ENCODE results near the gene BRWD1. TPM values are rescaled to one million over a fixed set of nuclear protein-coding genes. Genes with fewer than 3 reads are reported as not detected.
A peak's percentile ranks its signal among the peaks of the same experiment; 100 is the strongest.

Gene BRWD1
- total RNA-seq, 1 donor from 2014 or later, result 43.8 TPM

DNA sequence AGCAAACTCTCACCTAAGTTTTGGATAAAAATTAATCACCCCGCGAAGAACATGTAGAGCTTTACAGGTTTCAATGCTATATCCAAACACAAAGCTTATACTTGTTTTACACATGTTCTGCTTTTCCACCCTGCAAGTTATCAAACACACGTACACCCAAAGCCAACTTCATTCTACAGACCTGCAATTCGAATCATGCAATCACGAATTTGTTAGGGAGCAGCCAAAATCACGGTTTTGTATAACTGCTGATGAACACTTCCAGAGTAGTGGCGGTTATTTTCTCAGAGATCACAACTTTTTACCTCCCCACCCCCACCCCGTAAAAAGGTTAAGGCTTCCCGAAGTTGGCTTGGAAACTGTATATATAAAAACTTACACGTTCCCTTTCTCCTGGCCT is 34.1 kb upstream of the BRWD1 start:
- peak overlapping the region; percentile 93 for H3K27ac Mint-ChIP-seq (ENCODE audit: unreplicated experiment)
- H3K4me3 Mint-ChIP-seq (ENCODE audit: unreplicated experiment), result peak overlapping the region; percentile 97
- H3K4me1 Mint-ChIP-seq (ENCODE audit: unreplicated experiment), result peaks cover 24% of the 10 kb centered on the region
- peaks cover 41% of the 10 kb centered on the region for H3K36me3 Mint-ChIP-seq (ENCODE audit: low read depth, unreplicated experiment)
- DNase-seq (ENCODE audit: low spot score), result no peak
- H3K9me3 Mint-ChIP-seq (ENCODE audit: unreplicated experiment), result no peaks in the 10 kb centered on the region
- TF ChIP-seq CTCF (IDR thresholded peaks at IDR 0.05; ENCODE audit: unreplicated experiment), result no peak
- peaks cover 14% of the 10 kb centered on the region for H3K27me3 Mint-ChIP-seq (ENCODE audit: unreplicated experiment)

GRCh38 chr21:39346671-39347331 is 33.4 kb upstream of the BRWD1 start:
- no peak for TF ChIP-seq CTCF (IDR thresholded peaks at IDR 0.05; ENCODE audit: unreplicated experiment)
- H3K9me3 Mint-ChIP-seq (ENCODE audit: unreplicated experiment), result no peaks in the 10 kb centered on the region
- peaks cover 41% of the 10 kb centered on the region for H3K36me3 Mint-ChIP-seq (ENCODE audit: low read depth, unreplicated experiment)
- peaks cover 24% of the 10 kb centered on the region for H3K4me1 Mint-ChIP-seq (ENCODE audit: unreplicated experiment)
- H3K4me3 Mint-ChIP-seq (ENCODE audit: unreplicated experiment), result peak overlapping the region; percentile 97
- H3K27me3 Mint-ChIP-seq (ENCODE audit: unreplicated experiment), result peaks cover 14% of the 10 kb centered on the region
- no peak for DNase-seq (ENCODE audit: low spot score)
- peak overlapping the region; percentile 65 for H3K27ac Mint-ChIP-seq (ENCODE audit: unreplicated experiment)

- Mint-ChIP-seq H3K4me1 (ENCODE audit: unreplicated experiment) (peaks cover 24% of the 10 kb centered on the region), H3K9me3 (ENCODE audit: unreplicated experiment) (no peaks in the 10 kb centered on the region), H3K27me3 (ENCODE audit: unreplicated experiment) (peaks cover 14% of the 10 kb centered on the region), H3K27ac (ENCODE audit: unreplicated experiment) (no peak overlapping the region), H3K4me3 (ENCODE audit: unreplicated experiment) (peak overlapping the region; percentile 97), H3K36me3 (ENCODE audit: low read depth, unreplicated experiment) (peaks cover 41% of the 10 kb centered on the region)
- TF ChIP-seq CTCF (IDR thresholded peaks at IDR 0.05; ENCODE audit: unreplicated experiment), result no peak
- no peak for DNase-seq (ENCODE audit: low spot score)
These were observed 32.8 kb upstream of the BRWD1 start for GRCh38 chr21:39346206-39346605.

DNA sequence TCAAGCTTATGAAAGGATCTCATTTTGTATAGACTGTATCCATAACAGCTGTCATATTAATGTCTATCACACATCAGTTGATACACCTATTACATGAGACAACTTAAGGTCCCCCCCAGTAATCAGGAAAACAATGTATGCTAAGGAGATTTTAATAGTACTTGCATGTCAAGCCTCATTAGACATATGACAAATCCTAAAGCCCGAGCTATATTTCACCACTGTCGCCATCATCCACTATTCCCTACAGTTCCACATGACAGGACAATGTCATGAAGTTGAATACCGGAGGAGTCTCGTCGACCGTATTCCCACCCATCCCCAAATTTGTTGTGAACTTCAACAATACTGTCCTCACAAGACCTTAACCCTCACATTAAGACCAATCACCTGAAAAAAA is 32.0 kb upstream of the BRWD1 start:
- Mint-ChIP-seq H3K36me3 (ENCODE audit: low read depth, unreplicated experiment) (peaks cover 44% of the 10 kb centered on the region), H3K27me3 (ENCODE audit: unreplicated experiment) (peaks cover 14% of the 10 kb centered on the region), H3K4me3 (ENCODE audit: unreplicated experiment) (peak overlapping the region; percentile 53), H3K27ac (ENCODE audit: unreplicated experiment) (no peak overlapping the region), H3K4me1 (ENCODE audit: unreplicated experiment) (peaks cover 29% of the 10 kb centered on the region), H3K9me3 (ENCODE audit: unreplicated experiment) (no peaks in the 10 kb centered on the region)
- TF ChIP-seq CTCF (IDR thresholded peaks at IDR 0.05; ENCODE audit: unreplicated experiment), result no peak
- no peak for DNase-seq (ENCODE audit: low spot score)

DNA sequence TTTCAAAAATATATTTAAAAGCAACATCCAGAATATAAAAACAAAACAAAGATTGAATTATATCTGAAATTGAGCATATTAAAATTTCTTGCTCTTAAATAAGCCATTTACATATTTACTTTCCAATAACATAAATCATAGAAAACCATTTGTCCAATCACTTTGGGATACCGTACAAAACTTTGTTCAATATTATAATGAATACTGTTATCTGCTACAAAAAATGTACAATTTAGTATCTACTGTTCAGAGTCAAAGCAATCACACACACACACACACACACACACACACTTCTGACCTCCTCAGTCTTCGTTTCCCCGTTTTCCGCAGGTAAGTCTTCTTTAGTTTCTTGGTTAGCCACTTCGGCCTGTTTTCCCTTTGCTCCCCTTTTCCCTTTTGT is 31.4 kb upstream of the BRWD1 start:
- Mint-ChIP-seq H3K36me3 (ENCODE audit: low read depth, unreplicated experiment) (peaks cover 41% of the 10 kb centered on the region), H3K4me3 (ENCODE audit: unreplicated experiment) (peak overlapping the region; percentile 53), H3K27me3 (ENCODE audit: unreplicated experiment) (peaks cover 10% of the 10 kb centered on the region), H3K9me3 (ENCODE audit: unreplicated experiment) (no peaks in the 10 kb centered on the region), H3K4me1 (ENCODE audit: unreplicated experiment) (peaks cover 26% of the 10 kb centered on the region), H3K27ac (ENCODE audit: unreplicated experiment) (no peak overlapping the region)
- TF ChIP-seq CTCF (IDR thresholded peaks at IDR 0.05; ENCODE audit: unreplicated experiment), result no peak
- no peak for DNase-seq (ENCODE audit: low spot score)
